ENCODE data around the gene GCK.
A peak's percentile ranks its signal among the peaks of the same experiment; 100 is the strongest.

GCK gene

DNA sequence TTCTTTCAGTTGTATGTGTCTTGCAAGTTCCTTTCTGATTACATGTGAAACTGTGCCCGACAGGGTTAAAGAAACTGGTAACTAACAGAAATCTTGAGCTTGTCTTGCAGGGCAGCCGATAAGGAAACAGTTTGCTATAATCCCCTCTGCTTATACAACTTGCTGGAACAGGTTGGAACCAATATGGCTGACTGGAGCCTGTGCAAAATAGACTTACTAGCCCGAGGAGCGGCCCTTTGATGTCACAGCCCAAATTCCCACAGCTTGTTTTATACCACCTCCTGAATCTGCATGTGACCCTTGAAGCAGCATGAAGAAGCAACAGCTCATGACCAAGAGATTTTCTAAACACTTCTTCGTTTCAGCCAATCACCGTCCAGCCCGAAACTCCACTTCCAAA, 8.2 kb upstream of the GCK start:
- TF ChIP-seq CTCF (conservative IDR thresholded peaks at IDR 0.05) = no peak
- H3K27ac ChIP-seq = no peak overlapping the region

DNA sequence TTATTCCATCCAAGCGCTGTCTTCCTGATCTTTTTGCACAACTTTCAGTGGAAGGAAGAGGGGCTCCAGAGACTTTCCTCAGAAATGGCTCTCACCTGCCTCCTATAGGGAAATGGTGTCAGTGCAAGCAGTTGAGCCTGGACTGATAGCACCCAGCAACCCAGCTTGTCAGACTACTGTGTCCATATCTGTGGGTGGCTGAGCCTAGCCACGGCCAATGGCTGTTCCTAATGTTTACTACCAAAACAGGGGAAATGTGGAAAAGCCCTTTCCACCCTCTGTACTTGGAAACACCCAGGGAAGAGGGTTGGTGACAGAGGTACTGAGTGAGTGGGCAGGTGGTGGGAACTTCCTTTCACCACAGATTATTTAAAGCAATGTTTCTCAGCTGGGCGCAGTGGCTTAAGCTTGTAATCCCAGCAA, 7.2 kb upstream of the GCK start:
- H3K27ac ChIP-seq = no peak overlapping the region
- peak; percentile 66 for TF ChIP-seq CTCF (conservative IDR thresholded peaks at IDR 0.05)

- no peak for TF ChIP-seq CTCF (conservative IDR thresholded peaks at IDR 0.05)
- no peak overlapping the region for H3K27ac ChIP-seq
These were observed 6.7 kb upstream of the GCK start for GRCh38 chr7:44195889-44196288.

DNA sequence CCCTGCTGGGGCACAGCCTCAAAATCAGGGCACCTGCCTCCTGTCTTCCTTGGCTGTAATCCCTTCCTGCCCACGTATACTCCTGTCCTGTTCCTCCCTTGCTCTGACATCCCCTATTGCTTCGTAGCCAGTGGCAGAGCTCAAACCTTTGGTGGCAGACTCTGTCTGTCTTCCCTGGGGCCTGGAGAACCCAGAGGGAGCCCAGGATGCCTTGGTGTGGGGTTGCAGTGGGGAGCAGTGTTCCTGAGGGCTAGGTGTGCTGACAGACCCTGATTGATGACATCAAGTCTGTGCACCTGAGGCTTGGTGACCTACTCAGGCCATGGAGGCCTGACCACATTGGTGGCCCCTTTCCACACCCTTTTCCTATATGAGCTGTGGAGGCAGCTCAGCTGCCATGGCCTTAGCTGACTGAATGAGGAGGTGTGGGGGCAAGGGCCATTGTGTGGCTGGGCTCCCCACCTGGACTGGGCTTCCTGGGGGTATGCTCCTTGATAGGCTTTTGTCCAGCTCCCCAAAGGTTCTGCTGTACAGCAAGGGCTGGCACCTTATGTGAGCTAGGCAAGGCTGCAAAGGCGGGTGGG, 5.4 kb upstream of the GCK start:
- TF ChIP-seq CTCF (conservative IDR thresholded peaks at IDR 0.05) = no peak
- H3K27ac ChIP-seq = no peak overlapping the region

GRCh38 chr7:44194069-44194468, 4.8 kb upstream of the GCK start:
- no peak for TF ChIP-seq CTCF (conservative IDR thresholded peaks at IDR 0.05)
- H3K27ac ChIP-seq = no peak overlapping the region

- TF ChIP-seq CTCF (conservative IDR thresholded peaks at IDR 0.05) = no peak
These were observed 4.0 kb upstream of the GCK start for GRCh38 chr7:44193011-44193802.

DNA sequence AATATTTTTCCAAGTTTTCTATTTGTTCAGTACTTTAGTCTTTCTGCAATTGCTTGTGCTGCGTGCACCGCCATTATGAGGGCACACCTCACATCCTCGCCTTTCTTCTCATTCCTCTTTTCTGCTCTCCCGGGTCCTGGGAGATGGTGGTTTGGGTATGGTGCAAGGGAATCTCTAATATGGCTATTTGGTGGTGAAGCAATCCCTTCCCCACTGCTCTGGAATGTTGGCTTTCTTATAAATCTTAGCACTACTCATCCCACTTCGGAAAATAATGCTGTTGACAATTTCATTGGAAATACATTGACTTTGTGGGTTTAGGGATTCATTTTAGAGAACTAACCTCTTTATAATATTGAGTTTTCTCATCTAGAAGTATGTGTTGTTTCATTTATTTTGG, 1.9 kb upstream of the GCK start:
- H3K27ac ChIP-seq = no peak overlapping the region
- TF ChIP-seq CTCF (conservative IDR thresholded peaks at IDR 0.05) = no peak

More at GRCh38 chr7:44193011-44193802, 4.0 kb upstream of the GCK start:
- no peak overlapping the region for H3K27ac ChIP-seq

Measured in VCaP (cell line).